Measurements from ENCODE around the gene LMTK3.
A peak's percentile ranks its signal among the peaks of the same experiment; 100 is the strongest.

The LMTK3 gene, protein sequence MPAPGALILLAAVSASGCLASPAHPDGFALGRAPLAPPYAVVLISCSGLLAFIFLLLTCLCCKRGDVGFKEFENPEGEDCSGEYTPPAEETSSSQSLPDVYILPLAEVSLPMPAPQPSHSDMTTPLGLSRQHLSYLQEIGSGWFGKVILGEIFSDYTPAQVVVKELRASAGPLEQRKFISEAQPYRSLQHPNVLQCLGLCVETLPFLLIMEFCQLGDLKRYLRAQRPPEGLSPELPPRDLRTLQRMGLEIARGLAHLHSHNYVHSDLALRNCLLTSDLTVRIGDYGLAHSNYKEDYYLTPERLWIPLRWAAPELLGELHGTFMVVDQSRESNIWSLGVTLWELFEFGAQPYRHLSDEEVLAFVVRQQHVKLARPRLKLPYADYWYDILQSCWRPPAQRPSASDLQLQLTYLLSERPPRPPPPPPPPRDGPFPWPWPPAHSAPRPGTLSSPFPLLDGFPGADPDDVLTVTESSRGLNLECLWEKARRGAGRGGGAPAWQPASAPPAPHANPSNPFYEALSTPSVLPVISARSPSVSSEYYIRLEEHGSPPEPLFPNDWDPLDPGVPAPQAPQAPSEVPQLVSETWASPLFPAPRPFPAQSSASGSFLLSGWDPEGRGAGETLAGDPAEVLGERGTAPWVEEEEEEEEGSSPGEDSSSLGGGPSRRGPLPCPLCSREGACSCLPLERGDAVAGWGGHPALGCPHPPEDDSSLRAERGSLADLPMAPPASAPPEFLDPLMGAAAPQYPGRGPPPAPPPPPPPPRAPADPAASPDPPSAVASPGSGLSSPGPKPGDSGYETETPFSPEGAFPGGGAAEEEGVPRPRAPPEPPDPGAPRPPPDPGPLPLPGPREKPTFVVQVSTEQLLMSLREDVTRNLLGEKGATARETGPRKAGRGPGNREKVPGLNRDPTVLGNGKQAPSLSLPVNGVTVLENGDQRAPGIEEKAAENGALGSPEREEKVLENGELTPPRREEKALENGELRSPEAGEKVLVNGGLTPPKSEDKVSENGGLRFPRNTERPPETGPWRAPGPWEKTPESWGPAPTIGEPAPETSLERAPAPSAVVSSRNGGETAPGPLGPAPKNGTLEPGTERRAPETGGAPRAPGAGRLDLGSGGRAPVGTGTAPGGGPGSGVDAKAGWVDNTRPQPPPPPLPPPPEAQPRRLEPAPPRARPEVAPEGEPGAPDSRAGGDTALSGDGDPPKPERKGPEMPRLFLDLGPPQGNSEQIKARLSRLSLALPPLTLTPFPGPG (N-terminal part only)

DNA sequence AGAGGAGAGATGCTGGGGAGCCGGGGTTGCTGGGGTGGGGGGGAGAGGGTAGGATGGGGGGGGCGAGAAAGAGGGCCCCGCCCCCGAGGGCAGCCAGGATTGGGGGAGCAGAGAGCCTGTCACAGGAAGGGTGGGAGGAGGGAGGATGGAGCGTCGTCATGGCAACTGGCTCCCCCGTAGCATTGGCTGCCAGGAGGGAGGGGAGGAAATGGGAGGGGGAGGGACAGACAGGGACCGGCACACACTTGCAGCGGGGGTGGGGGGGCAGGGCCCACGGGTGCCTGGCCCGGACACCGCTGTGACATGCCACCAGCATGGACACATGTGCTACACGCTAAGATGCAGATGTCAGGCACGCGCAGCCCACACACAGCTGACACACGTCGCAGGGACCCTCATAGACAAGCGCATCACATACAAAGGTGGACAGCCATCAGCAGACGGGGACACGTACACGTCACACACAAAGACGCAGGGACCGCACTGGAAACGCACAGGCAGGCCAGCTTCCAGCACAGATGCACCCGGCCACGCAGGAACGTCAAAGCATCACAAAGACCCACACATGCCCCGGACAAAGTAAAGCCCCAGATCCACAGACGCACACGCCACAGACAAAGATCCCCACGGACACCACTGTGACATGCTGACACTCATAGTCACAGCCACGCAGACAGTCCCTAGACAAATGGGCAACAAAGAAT lies at the start of gene LMTK3:
Gene LMTK3 (minus strand): TSS at position 36 of the 704 bp plus-strand sequence. CDS start 259 bp downstream, outside the sequence.
- DNase-seq: peak; percentile 70 to 75

DNA sequence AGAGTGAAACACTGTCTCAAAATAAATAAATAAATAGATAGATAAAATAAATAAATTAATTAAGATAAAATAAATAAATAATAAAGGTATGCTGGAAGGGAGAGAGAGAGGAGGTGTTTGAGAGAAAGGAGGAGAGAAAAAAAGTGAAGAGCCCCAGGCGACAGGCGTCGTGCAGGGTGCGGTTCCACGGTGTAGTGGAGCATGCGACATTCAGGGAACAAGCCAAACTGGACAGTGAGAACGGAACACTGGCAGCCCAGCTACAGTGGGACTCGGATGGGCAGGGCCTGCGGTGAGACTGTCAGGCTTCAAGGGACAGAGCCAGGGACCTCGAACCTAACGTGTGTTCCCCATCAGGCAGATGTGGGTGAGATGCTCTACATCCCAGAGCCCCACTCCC lies 49.8 kb upstream of the LMTK3 start:
- DNase-seq: no peak

DNA sequence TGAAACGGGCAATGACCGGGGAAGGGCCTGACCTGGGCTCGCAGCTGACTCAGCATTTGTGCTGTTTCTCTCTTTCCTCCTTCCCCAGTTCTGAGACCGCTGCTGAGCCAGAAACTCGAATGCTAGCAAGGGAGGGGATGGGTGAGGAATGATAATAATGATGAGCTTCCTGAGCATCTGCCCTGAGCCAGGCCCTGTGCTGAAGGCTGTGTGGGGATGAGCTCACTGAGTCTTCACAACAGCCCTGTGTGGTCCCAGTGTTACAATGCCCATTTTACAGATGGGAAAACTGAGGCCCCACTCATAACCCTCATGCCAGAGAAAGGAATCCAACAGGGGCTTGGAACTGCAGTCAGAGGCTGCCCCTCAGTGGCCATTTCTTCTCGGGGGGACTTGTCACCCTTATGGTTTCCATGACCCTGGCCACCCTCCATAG lies 48.5 kb upstream of the LMTK3 start:
- DNase-seq: no peak

DNA sequence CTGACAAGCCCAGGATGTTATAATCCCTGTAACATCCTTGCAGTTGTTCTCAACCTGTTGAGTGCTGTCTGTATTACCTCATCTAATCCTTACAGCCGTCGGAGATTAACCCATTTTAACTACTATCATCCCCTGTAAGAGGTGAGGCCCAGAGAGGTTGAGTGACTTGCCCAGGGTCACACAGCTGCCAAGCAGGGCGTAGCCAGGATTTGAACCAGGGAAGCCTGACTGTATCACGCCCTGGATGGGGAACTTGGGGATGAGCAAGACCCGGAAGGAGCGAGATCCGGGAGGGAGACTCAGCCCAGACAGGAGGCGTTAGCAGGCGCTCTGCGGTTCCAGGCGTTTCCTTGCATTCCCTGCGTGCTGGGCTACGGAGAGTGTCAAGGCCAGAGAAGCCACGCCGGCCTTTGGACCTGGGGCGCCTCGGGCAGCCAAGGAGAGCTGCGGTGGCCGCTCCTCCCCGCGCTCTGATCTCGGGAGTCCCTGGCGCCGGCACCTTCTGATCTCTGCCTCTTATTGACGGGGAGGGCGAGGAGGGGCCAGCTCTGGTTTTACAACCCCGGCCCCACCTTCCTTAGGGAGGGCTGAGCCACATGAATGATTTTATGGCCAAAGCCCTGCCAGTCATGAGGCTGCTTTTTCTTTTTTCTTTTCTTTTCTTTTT lies 46.5 kb upstream of the LMTK3 start:
- DNase-seq: no peak

DNA sequence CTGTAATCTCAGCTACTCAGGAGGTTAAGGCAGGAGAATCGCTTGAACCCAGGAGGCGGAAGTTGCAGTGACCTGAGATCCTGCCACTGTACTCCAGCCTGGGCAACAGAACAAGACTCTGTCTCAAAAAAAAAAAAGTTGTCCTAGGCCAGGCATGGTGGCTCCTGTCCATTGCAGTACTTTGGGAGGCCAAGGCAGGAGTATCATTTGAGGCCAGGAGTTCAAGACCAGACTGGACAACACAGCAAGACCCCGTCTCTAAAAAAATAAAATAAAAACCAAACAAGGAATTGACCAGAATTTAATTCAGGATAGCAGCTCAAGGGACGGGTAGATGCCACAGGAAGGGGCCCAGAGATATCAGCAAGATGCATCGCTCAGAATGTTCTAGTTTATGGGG lies 45.2 kb upstream of the LMTK3 start:
- DNase-seq: no peak

DNA sequence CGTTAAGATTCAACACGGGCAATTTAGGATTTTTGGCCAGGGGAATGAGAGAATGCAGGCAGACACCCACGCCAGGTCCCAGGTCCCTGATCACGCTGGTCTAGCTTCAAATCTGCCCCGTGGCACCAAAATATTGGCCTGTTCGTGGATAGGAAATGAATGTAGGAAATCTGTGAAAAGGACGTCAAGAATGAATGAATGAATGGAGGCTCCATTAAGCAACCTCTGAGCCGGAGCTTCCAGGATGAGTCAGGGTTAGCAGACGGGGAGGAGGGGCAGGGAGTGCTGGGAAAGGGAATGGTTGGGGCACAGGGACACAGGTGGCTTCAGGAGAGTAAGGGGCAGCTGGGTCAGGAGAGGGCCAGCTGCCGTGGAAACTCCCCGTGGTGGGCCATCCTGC lies 44.5 kb upstream of the LMTK3 start:
- DNase-seq: no peak

DNA sequence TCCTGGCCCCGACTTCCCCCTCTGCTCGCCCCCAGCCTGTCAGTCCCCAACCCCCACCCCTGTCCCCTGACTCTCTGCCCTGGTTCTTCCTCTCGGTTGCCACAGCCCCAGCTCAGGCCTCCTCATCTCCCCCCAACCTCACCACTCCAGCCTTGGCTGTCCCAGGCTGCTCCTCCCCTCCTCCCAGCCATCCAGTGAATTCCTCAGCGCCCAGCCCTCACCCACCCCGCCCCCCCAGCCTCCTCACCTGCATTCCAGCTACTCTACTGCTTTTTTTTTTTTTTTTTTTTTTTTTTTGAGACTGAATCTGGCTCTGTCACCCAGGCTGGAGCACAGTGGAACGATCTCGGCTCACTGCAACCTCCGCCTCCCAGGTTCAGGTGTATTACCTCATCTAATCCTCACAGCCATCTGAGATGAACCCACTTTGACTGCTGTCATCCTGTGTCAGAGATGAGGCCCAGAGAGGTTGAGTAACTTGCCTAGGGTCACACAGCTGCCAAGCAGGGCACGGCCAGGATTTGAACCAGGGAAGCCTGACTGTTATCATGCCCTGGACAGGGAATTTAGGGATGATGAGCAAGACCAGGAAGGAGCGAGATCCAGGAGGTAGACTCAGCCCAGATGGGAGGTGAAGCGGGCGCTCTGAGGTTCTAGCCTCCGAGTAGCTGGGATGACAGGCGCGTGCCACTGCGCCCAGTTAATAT lies 42.9 kb upstream of the LMTK3 start:
- no peak for DNase-seq

DNA sequence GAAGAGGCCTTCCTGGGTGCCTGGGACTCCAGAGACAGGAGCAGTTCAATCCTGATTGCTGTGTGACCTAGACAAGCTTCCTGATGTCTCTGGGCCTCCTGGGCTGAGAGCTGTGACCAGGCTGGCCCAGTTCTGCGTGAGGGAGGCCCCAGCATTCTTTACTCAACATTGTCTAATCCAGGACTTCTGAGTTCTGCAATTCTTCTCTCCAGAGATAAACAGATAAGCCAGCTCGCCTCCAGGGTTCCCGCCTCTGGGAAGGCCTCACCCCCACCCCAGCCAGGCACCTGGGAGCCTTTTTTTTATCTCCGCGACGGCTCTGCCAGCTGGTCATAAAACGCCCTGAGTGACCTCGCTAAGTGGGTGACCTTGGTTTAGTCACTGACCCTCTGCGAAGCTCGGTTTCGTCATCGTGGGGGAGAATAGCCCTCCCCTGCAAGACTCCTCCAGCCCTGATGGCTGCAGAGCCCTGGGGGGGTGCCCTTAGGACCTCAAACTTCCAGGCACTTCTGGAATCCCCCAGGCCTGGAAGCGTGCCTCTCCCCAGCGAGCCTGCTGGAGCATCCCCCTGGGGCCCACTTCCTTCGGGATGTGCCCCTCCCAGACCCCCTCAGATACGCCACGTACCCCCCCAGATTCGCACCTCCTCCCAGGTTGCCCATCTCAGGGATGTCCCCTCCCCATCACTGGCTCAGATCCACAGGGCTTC lies 42.2 kb upstream of the LMTK3 start:
- DNase-seq: no peak

DNA sequence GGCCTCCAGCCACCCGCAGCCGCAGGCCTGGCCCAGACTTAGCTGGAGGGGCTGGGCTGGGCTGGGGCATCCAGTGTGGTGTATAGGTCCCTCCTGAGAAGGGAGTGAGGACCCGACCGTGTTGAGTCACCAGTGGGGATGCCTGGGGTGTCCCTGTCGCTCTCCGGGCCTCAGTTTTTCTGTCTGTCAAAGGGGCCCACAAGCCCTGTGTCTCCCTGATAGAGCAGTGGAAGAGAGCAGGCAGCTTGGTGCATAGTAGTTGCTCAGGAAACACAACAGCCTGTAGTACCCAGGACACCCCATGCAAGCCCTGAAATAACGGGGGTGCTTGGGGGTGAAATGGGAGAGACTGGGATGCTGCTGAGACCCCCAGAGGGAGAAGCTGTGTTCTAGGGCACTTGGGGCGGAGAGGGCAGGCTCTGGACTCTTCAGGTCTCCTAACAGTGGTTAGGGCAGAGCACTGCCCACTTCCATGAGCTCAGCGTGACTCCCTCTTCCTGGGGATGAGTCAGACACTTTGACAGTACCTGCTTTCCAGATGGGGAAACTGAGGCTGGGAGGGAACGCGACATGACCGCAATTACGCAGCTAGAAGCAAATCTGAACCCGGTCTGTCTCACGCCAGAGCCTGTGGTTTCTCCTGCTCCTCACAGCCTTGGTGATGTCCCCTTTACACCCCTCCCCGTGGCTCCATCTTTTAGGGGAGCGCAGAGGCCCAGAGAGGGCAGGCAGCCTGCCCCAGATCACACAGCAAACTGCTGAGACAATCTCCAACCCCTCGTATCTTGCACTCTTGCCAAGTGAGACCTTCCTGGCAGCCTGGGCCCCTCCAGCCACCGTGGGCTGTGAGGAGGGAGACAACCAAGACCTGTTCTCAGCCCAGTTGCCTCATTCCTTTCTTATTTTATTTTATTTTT lies 41.0 kb upstream of the LMTK3 start:
- DNase-seq: no peak

DNA sequence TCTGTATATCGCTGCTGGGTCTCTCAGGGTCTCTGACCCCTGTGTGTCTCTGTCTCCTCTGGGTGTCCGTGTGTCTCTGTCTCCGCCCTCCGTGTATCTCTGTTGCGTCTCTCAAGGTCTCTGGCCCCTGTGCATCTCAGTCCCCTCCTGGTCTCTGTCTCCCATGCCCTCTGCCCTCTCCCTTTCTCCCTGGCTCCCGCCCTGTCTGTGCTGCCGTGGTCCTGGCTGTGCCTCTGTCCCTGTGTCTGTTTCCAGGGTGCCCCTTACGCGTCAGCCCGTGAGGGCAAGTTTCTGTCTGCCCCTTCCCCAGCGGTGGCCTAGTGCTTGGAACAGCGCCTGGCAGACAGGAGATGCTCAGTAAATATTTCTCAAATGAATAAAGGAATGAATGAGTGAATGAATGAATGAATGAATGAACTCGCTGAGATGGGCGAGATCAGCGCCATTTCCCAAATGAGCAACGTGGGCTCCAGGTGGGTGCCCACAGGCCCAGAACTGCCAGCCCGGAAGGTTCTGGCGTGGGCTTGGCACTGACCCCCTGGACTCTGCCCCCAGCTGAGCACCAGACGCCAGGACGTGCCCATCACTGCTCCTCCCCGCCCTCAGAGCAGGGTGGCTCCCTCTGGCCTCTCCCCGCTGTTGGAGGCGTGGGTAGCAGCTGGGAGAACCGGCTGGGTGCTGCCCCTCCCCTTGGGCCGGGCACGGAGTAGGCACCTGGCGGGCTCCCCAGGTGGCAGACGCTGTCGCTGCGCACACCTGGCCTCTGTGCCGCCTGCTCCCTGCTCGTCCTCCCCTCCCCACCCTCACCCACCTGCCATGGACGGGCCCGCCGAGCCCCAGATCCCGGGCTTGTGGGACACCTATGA lies 40.0 kb upstream of the LMTK3 start, which contains the start of gene SULT2B1:
Gene SULT2B1 (plus strand): TSS at position 736 of the 866 bp plus-strand sequence. CDS start 81 bp downstream, at position 817.
- no peak for DNase-seq

DNA sequence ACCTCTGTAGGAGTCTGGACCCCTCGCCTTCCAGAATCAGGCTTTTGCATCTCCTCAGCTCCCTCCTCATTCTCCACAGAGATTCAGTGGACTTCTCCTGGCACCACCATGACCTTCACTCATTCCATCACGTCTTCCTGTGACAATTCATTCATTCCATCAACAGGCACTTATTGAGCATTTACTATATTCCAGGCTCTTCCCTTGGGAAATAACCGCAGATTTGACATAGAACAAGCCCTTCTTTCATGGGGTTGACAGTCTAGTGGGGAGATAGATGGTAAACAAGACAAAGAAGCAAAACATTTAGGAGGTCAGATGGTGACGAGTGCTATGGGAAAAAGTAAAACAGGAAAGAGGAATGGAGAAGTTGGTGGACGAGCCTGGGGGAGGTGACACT lies 37.7 kb upstream of the LMTK3 start:
- no peak for DNase-seq

DNA sequence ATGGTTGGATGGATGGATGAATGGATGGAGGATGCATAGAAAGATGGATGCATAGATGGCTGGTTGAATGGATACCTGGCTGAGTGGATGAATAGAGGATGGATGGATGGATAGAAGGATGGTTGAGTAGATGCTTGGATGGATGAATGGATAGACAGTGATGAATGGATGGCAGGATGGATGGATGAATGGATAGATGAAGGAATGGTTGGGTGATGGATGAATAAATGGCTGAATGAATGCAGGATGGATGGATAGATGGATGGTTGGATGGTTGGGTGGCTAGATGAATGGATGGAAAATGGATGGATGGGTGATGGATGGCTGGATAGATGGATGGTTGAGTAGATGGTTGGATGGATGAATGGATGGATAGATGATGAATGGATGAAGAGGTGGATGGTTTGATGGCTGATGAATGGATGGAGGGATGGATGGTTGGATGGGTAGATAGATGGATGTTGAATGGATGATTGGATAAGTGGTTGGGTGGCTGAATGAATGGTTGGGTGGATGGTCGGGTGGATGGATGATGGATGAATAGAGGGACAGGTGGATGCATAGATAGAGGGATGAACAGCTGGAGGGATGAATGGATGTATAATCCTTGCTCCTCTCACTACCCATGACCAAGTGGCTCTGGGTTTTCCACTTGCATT lies 36.7 kb upstream of the LMTK3 start:
- DNase-seq: no peak

DNA sequence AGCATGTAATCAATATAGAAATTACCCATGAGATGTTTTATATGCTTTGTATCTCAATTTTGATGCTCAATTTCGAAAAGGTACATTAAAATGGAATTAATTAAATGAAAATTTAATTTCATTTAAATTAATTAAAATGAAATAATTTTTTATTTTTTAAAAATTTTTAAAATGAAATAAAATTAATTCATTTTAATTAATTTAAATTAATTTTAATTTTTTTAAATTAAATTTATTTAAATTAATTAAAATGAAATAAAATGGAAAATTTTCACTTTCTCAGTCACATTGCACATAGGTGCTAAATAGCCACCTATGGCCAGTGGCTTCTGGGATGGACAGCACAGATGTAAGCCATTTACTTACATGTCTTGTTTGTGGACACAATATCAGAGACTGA lies 36.1 kb upstream of the LMTK3 start:
- DNase-seq: no peak

DNA sequence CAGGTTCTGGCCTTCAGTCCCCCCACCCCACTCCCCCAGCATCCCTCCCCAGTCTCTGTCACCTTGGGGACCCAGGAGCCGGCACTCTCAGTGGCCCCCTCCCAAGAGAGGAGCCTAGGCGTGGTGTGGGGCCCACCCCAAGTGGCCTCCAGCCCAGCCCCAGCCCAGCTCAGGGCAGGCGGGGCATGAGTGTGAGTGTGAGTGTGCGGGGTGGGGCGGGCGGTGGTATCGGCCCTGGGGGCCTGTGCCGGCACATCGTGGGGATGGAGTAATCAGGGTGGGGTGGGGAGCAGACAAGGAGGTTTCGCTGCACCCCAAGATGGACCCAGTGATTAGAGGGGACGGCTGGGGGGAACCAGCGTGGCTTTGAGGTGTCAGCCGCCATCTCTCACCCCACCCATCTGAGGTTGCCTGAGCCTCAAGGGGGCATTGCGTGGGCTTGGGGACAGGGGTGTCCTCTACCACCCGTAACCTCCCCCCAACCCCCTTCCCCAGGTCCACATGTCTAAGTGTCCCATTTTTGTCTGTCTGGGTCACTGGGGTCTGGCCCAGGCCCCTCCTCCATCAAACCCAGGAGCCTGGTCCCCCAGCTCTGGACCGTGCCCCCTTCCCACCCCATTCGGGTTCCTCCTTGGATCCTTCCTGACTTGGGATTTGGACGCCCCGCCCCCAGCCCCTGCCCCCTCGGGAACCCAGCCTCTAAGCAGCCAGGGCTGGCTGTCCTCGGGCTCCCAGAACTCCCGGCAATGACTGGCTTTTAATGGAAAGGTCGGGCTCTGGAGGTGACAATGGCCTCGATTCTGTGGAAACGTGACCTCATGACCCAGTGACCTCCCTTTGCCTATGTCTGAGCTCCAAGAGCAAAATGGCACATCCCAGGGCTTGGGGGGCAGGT lies 33.5 kb upstream of the LMTK3 start:
- no peak for DNase-seq

DNA sequence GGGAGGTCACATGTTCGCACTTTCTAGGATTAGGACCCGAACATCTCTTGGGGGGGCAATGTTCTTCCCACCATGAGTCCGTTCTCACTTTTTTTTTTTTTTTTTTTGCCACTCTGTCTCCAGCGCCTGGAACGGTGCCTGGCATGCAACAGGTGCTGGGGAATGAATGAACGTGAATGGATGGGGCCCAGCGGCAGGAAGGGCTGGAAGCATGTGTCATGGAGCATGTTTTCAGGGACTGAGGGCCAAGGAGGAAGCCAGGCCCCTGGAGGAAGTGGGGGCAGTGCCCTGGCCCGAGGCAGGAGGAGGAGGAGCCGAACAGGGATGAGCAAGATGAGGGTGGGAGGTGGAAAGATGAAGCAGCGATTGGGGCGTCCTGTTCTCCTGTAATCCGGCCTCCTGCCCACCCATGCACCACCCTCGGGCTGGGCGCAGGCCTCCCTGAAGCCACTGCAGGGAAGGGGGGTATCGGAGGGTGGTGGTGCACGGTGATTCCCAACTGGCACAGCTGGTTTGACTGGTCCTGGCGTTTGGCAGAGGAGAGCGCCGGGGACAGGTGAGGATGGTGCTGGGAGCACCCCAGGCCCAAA lies 31.6 kb upstream of the LMTK3 start:
- no peak for DNase-seq

DNA sequence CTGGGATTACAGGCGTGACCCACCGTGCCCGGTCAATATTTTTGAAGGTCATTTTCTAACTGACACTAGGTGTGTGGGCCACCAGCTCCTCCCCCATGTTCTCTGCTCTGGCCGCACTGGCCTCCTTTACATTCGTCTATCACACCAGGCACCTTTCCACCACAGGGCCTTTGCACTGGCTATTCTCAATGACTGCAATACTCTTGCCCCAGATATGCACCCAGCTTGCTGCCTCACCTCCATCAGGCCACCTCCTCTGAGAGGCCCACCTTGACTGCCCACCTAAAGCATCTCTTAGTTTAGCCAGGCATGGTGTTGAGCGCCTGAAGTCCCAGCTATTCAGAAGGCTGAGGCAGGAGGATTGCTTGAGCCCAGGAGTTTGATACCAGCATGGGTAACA lies 30.2 kb upstream of the LMTK3 start:
- no peak for DNase-seq
